ENCODE data around the gene NUTM1. TPM values are rescaled to one million over a fixed set of nuclear protein-coding genes. Genes with fewer than 3 reads are reported as not detected.
"Not testable (repeated sequence)": the region's sequence is repeated elsewhere in the genome, so short reads cannot be mapped to it uniquely, and the experiment has no call there.

NUTM1 gene
- total RNA-seq, 1 donor, result not detected

GRCh38 chr15:34347951-34348638 is 5.0 kb downstream of the NUTM1 start:
- TF ChIP-seq CTCF (IDR thresholded peaks at IDR 0.05; ENCODE audit: insufficient read depth, low read depth, low read length), result no peak
- no peak overlapping the region for H3K4me3 ChIP-seq (ENCODE audit: low read depth, low read length)
- DNase-seq (ENCODE audit: low read depth), result no peak

GRCh38 chr15:34348735-34349300 is 5.7 kb downstream of the NUTM1 start:
- H3K4me3 ChIP-seq (ENCODE audit: low read depth, low read length), result no peak overlapping the region
- DNase-seq (ENCODE audit: low read depth), result no peak
- no peak for TF ChIP-seq CTCF (IDR thresholded peaks at IDR 0.05; ENCODE audit: insufficient read depth, low read depth, low read length)

- no peak for DNase-seq (ENCODE audit: low read depth)
- TF ChIP-seq CTCF (IDR thresholded peaks at IDR 0.05; ENCODE audit: insufficient read depth, low read depth, low read length), result no peak
- H3K4me3 ChIP-seq (ENCODE audit: low read depth, low read length), result no peak overlapping the region
These were observed 6.7 kb downstream of the NUTM1 start for GRCh38 chr15:34349769-34350168.

- not testable (repeated sequence) for DNase-seq (ENCODE audit: low read depth)
These were observed 9.9 kb downstream of the NUTM1 start for GRCh38 chr15:34352996-34353395.

GRCh38 chr15:34353627-34354026 is 10.5 kb downstream of the NUTM1 start:
- TF ChIP-seq CTCF (IDR thresholded peaks at IDR 0.05; ENCODE audit: insufficient read depth, low read depth, low read length), result no peak
- no peak overlapping the region for H3K4me3 ChIP-seq (ENCODE audit: low read depth, low read length)
- no peak for DNase-seq (ENCODE audit: low read depth)

More at GRCh38 chr15:34352996-34353395, 9.9 kb downstream of the NUTM1 start:
- not testable (repeated sequence) for H3K4me3 ChIP-seq (ENCODE audit: low read depth, low read length)

- no peak overlapping the region for H3K4me3 ChIP-seq (ENCODE audit: low read depth, low read length)
- DNase-seq (ENCODE audit: low read depth), result no peak
- no peak for TF ChIP-seq CTCF (IDR thresholded peaks at IDR 0.05; ENCODE audit: insufficient read depth, low read depth, low read length)
These were observed 11.2 kb downstream of the NUTM1 start for GRCh38 chr15:34354286-34354685.

GRCh38 chr15:34355241-34355640 is 12.1 kb downstream of the NUTM1 start:
- no peak for TF ChIP-seq CTCF (IDR thresholded peaks at IDR 0.05; ENCODE audit: insufficient read depth, low read depth, low read length)
- H3K4me3 ChIP-seq (ENCODE audit: low read depth, low read length), result no peak overlapping the region
- no peak for DNase-seq (ENCODE audit: low read depth)

Measured in fibroblast of villous mesenchyme (primary cell).